Middle frontal gyrus (tissue), 1 donor: Measurements from ENCODE around the gene GIT1.

ENCODE experiments used
- DNase-seq: peaks from one replicate; pipeline ENCODE4 v3.0.0-alpha.2; 2015; ENCODE audit warnings: low spot score; ENCODE audit errors: extremely low spot score

GIT1 gene

GRCh38 chr17:29581583-29582253, 7.7 kb downstream of the GIT1 start:
- DNase-seq, result no peak

GRCh38 chr17:29579866-29580771, 9.3 kb downstream of the GIT1 start:
- peak; percentile 86 for DNase-seq

GRCh38 chr17:29578626-29579485, 10.6 kb downstream of the GIT1 start:
- no peak for DNase-seq

GRCh38 chr17:29577385-29578211, 11.8 kb downstream of the GIT1 start:
- DNase-seq, result no peak

- no peak for DNase-seq
These were observed 12.5 kb downstream of the GIT1 start for GRCh38 chr17:29577001-29577370.

- DNase-seq, result no peak
These were observed 13.0 kb downstream of the GIT1 start for GRCh38 chr17:29576214-29577000.

GRCh38 chr17:29575511-29576213, 13.8 kb downstream of the GIT1 start:
- no peak for DNase-seq

GRCh38 chr17:29574732-29575510, 14.5 kb downstream of the GIT1 start:
- no peak for DNase-seq

GRCh38 chr17:29573871-29574731, 15.3 kb downstream of the GIT1 start:
- no peak for DNase-seq

- DNase-seq, result no peak
These were observed 15.9 kb downstream of the GIT1 start for GRCh38 chr17:29573558-29573869.

GRCh38 chr17:29572691-29573557, 16.5 kb downstream of the GIT1 start:
- no peak for DNase-seq

GRCh38 chr17:29571883-29572681, 17.4 kb downstream of the GIT1 start:
- no peak for DNase-seq

GRCh38 chr17:29571486-29571882, 18.0 kb downstream of the GIT1 start:
- DNase-seq, result no peak

- DNase-seq, result no peak
These were observed 18.9 kb downstream of the GIT1 start for GRCh38 chr17:29570521-29570920.

GRCh38 chr17:29569245-29569950, 20.1 kb downstream of the GIT1 start:
- no peak for DNase-seq
